B cell (primary cell): ENCODE results near the gene PON3. TPM values are rescaled to one million over a fixed set of nuclear protein-coding genes. Genes with fewer than 3 reads are reported as not detected.

Experiments
- ATAC-seq: fragments of 200-7000 bp; cut with Tn5 transposase; one replicate; pipeline ENCODE4 v1.10.0; 2021; ENCODE audit warnings: low read depth, mild to moderate bottlenecking, moderate number of reproducible peaks, moderate library complexity
- CTCF ChIA-PET: fragments of 350-600 bp; sonication (Branson Sonifier 250); formaldehyde crosslinking; loops from one replicate; lab custom pipeline; 2021; ENCODE audit warnings: antibody characterized with exemption, inconsistent platforms; lab: Charles Lee
- POLR2A ChIA-PET: fragments of 350-600 bp; sonication (Branson Sonifier 250); formaldehyde crosslinking; loops from one replicate; lab custom pipeline; 2021; ENCODE audit warnings: antibody characterized with exemption; lab: Charles Lee
- DNase-seq: peaks from one replicate; pipeline ENCODE4 v3.0.0; 2013
- H2AFZ ChIP-seq: 2 replicates; pipeline ENCODE4 v1.6.1; 2012; ENCODE audit warnings: mild to moderate bottlenecking, low read depth, low read length; ENCODE audit not compliant: insufficient read depth, poor library complexity, severe bottlenecking
- H3K27ac ChIP-seq, 2 donors: 1 replicate in 1 of 2; 2 replicates in 1 of 2; pipeline ENCODE4 v1.5.1; 2012 to 2013; ENCODE audit warnings: low read length in 2 of 2, mild to moderate bottlenecking in 2 of 2, moderate library complexity in 1 of 2
- H3K27me3 ChIP-seq, 4 experiments: fragments of 200-600 bp in 1 of 4; sonication (generic) in 1 of 4; replicated peaks in 1 of 4; 1 replicate in 2 of 4; 2 replicates in 2 of 4; pipeline versions ENCODE4 v1.6.1 to v1.7.0; 2013 to 2016; ENCODE audit warnings: low read length in 3 of 4, mild to moderate bottlenecking in 2 of 4, mixed read lengths in 1 of 4, moderate library complexity in 1 of 4; ENCODE audit not compliant: insufficient read depth in 4 of 4, control insufficient read depth in 3 of 4; ENCODE audit errors: control extremely low read depth in 1 of 4
- H3K36me3 ChIP-seq, 2 experiments: replicated peaks in 1 of 2; 1 replicate in 1 of 2; 2 replicates in 1 of 2; pipeline versions ENCODE4 v1.6.1 to v1.7.1; 2013; ENCODE audit warnings: low read length in 1 of 2; ENCODE audit not compliant: insufficient read depth in 2 of 2, control insufficient read depth in 1 of 2; ENCODE audit errors: control extremely low read depth in 1 of 2, extremely low read depth in 1 of 2
- H3K4me1 ChIP-seq, 2 donors: fragments of 200-600 bp in 1 of 2; sonication (generic) in 1 of 2; 1 replicate in 1 of 2; 2 replicates in 1 of 2; pipeline versions ENCODE4 v1.5.1 to v1.6.1; 2013 to 2017; ENCODE audit warnings: low read length in 2 of 2; ENCODE audit not compliant: control insufficient read depth in 2 of 2, insufficient read depth in 2 of 2
- H3K4me2 ChIP-seq: replicated peaks from 2 replicates; pipeline ENCODE3; 2012; ENCODE audit warnings: mild to moderate bottlenecking, low read depth, low read length; ENCODE audit not compliant: poor library complexity, severe bottlenecking
- H3K4me3 ChIP-seq, 5 experiments: fragments of 200-600 bp in 1 of 5; sonication (generic) in 1 of 5; 1 replicate in 3 of 5; 2 replicates in 2 of 5; pipeline versions ENCODE4 v1.5.1 to v1.7.0; 2011 to 2016; ENCODE audit warnings: low read length in 4 of 5, mild to moderate bottlenecking in 4 of 5, low read depth in 2 of 5, control low read depth in 1 of 5, moderate library complexity in 1 of 5; ENCODE audit not compliant: insufficient read depth in 1 of 5; ENCODE audit errors: control extremely low read depth in 1 of 5, extremely low read depth in 1 of 5
- H3K79me2 ChIP-seq: fragments of 200-600 bp; sonication (generic); one replicate; pipeline ENCODE4 v1.6.0; 2016; ENCODE audit warnings: low read length; ENCODE audit not compliant: control insufficient read depth, insufficient read depth
- H3K9ac ChIP-seq: fragments of 200-600 bp; sonication (generic); 2 replicates; pipeline ENCODE4 v1.6.1; 2017; ENCODE audit warnings: mild to moderate bottlenecking, low read length, moderate library complexity
- H3K9me3 ChIP-seq, 3 donors: one replicate each; pipeline versions ENCODE4 v1.6.1 to v1.7.1; 2013; ENCODE audit warnings: low read length in 2 of 3; ENCODE audit not compliant: control insufficient read depth in 2 of 3, insufficient read depth in 1 of 3; ENCODE audit errors: control extremely low read depth in 1 of 3
- H4K20me1 ChIP-seq: 2 replicates; pipeline ENCODE4 v1.6.0; 2012; ENCODE audit warnings: mild to moderate bottlenecking, low read length; ENCODE audit not compliant: insufficient read depth, control insufficient read depth, poor library complexity, severe bottlenecking
- H3K27ac Mint-ChIP-seq: one replicate; pipeline ENCODE4 v1.8.0; 2021; ENCODE audit warnings: mixed read lengths
- H3K27me3 Mint-ChIP-seq: one replicate; pipeline ENCODE4 v1.8.0; 2021; ENCODE audit warnings: mixed read lengths
- H3K4me1 Mint-ChIP-seq: one replicate; pipeline ENCODE4 v1.8.0; 2021; ENCODE audit warnings: mixed read lengths
- H3K4me3 Mint-ChIP-seq: one replicate; pipeline ENCODE4 v1.8.0; 2021; ENCODE audit warnings: mixed read lengths
- H3K9me3 Mint-ChIP-seq: one replicate; pipeline ENCODE4 v1.8.0; 2022; ENCODE audit warnings: mixed read lengths; ENCODE audit not compliant: insufficient read depth
- EZH2 ChIP-seq: IDR thresholded peaks from 2 replicates; pipeline ENCODE4 v1.6.1; 2012; ENCODE audit warnings: borderline replicate concordance, low read depth, mild to moderate bottlenecking, moderate library complexity, low read length; ENCODE audit not compliant: insufficient read depth, poor library complexity, severe bottlenecking
- WGBS: methylation state at CpG from one replicate; pipeline ENCODE4 v1.1.5; 2013; ENCODE audit warnings: missing lambda C conversion rate; ENCODE audit not compliant: insufficient coverage; 5-methylcytosine and 5-hydroxymethylcytosine counted together
- intact Hi-C: fragments of 100-400 bp; cut with micrococcal nuclease; formaldehyde crosslinking; loops from one replicate; pipeline ENCODE4 v1.10.0; 2022
- polyA plus RNA-seq: library from polyadenylated mRNA; depleted of rRNA; stranded (reverse); fragments of >200 nt; gene quantifications from 2 replicates; pipeline ENCODE4 v1.2.3, GENCODE V29; 2012
- total RNA-seq, 2 donors: library from RNA; stranded (reverse); fragments of 120-200 nt in 1 of 2; gene quantifications; 1 replicate in 1 of 2; 2 replicates in 1 of 2; pipeline versions ENCODE4 v1.2.3 to v1.2.4, GENCODE V29; 2013 to 2022
- TF ChIP-seq, protein P1 (sequence below): fragments of 200-600 bp; IDR thresholded peaks from one replicate; pipeline ENCODE4 v1.8.0; 2022; ENCODE audit warnings: antibody characterized with exemption, mild to moderate bottlenecking

Gene PON3
- total and polyA plus RNA-seq, 2 donors (not counting 1 experiment from before 2014, with no cell fraction given): not detected

DNA sequence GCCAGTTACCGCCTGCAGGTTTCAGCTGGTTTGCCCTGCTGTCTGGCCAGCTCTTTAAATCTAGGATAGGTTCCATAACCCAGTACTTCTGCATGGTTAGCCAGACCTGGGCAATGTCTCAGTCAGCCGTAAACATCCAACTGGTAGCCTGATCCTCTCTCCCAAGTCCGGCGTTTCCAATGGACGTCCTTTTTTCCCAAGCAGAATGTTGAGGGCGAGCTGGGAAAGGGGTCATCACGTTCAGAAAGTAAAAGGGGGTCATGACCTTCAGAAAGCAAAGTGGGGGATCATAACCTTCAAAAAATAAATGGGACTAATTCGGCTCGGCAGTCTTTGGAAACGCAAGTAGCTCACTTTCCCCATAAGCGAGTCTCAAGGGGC lies 430 bp downstream of the PON3 start:
- intact Hi-C loops: no loop called here
- WGBS: 78% methylated on average over 5 of the region's 11 CpGs
- H3K9ac ChIP-seq: peak overlapping the region; percentile 41
- peak overlapping the region in 3 of 5 experiments; percentile 44 to 51 (median 47) for H3K4me3 ChIP-seq
- H3K4me2 ChIP-seq: peak overlapping the region; percentile 67
- POLR2A ChIA-PET: no interaction called here
- Mint-ChIP-seq H3K4me1 (no peaks in the 10 kb centered on the region), H3K27me3 (peaks cover 42% of the 10 kb centered on the region), H3K4me3 (peak overlapping the region; percentile 75), H3K27ac (no peak overlapping the region), H3K9me3 (no peaks in the 10 kb centered on the region)
- H4K20me1 ChIP-seq: no peaks in the 10 kb centered on the region
- CTCF ChIA-PET: interaction anchor here (1.0 to 2.2 kb wide), 2 partner anchors 81 to 84 kb away, joined by 3 to 17 read pairs; no protein-coding TSS in a partner anchor
- no peak overlapping the region for H3K27ac ChIP-seq
- no peaks in the 10 kb centered on the region for H3K36me3 ChIP-seq
- H3K79me2 ChIP-seq: no peaks in the 10 kb centered on the region
- H3K9me3 ChIP-seq: no peaks in the 10 kb centered on the region
- DNase-seq (no peak), ATAC-seq (no peak)
- TF ChIP-seq, protein P1, sequence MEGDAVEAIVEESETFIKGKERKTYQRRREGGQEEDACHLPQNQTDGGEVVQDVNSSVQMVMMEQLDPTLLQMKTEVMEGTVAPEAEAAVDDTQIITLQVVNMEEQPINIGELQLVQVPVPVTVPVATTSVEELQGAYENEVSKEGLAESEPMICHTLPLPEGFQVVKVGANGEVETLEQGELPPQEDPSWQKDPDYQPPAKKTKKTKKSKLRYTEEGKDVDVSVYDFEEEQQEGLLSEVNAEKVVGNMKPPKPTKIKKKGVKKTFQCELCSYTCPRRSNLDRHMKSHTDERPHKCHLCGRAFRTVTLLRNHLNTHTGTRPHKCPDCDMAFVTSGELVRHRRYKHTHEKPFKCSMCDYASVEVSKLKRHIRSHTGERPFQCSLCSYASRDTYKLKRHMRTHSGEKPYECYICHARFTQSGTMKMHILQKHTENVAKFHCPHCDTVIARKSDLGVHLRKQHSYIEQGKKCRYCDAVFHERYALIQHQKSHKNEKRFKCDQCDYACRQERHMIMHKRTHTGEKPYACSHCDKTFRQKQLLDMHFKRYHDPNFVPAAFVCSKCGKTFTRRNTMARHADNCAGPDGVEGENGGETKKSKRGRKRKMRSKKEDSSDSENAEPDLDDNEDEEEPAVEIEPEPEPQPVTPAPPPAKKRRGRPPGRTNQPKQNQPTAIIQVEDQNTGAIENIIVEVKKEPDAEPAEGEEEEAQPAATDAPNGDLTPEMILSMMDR: no peak
- TF ChIP-seq EZH2: no peak
- peaks cover 0 to 21% (median 12%) of the 10 kb centered on the region in 4 experiments for H3K27me3 ChIP-seq
- peaks cover 6 to 8% of the 10 kb centered on the region in 2 donors for H3K4me1 ChIP-seq
- peak overlapping the region; percentile 68 for H2AFZ ChIP-seq

DNA sequence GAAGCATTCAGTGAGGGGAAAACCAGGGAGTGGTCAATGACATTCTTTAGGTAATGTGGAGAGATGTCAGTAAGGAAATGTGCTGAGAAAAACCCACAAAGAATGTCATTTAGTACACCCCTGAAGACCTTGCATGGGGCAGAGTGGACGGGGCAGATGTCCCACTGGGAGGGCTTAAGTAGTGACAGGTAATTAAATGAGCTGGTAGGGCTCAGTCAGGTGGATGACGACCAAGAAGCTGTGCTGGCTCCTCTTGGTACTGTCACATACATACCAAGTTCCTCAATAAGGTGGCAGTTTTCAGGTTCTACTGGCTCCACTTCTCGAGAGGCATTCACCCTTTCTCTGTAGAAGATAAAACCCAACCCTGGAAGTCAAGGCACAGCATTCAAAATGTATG lies 1.8 kb downstream of the PON3 start:
- TF ChIP-seq, protein P1: no peak
- no peak for TF ChIP-seq EZH2
- ATAC-seq (no peak), DNase-seq (no peak)
- H3K27me3 ChIP-seq: peaks cover 0 to 18% (median 12%) of the 10 kb centered on the region in 4 experiments
- no peak overlapping the region for H3K27ac ChIP-seq
- no CpG with 5 or more reads among the region's 3 CpGs for WGBS
- ChIA-PET POLR2A (no interaction called here), CTCF (no interaction called here)
- peaks cover 6 to 8% of the 10 kb centered on the region in 2 donors for H3K4me1 ChIP-seq
- no peaks in the 10 kb centered on the region for H3K9me3 Mint-ChIP-seq
- no peak overlapping the region for H3K4me3 Mint-ChIP-seq
- H3K4me2 ChIP-seq: no peak overlapping the region
- no peaks in the 10 kb centered on the region for H3K4me1 Mint-ChIP-seq
- no peaks in the 10 kb centered on the region for H3K79me2 ChIP-seq
- no peaks in the 10 kb centered on the region for H3K9me3 ChIP-seq
- H3K27ac Mint-ChIP-seq: no peak overlapping the region
- H2AFZ ChIP-seq: no peak overlapping the region
- H3K4me3 ChIP-seq: no peak overlapping the region
- H3K9ac ChIP-seq: no peak overlapping the region
- H4K20me1 ChIP-seq: no peaks in the 10 kb centered on the region
- H3K36me3 ChIP-seq: no peaks in the 10 kb centered on the region
- H3K27me3 Mint-ChIP-seq: peaks cover 40% of the 10 kb centered on the region
- intact Hi-C loops: no loop called here
